WTC11 (cell line): ENCODE results near the gene STAT2. TPM values are rescaled to one million over a fixed set of nuclear protein-coding genes. Genes with fewer than 3 reads are reported as not detected.
A peak's percentile ranks its signal among the peaks of the same experiment; 100 is the strongest.
"Not testable (repeated sequence)": the region's sequence is repeated elsewhere in the genome, so short reads cannot be mapped to it uniquely, and the experiment has no call there.

Experiments used
- ATAC-seq: fragments of 200-7000 bp; cut with Tn5 transposase; 2 replicates; pipeline ENCODE4 v1.10.0; 2021; ENCODE audit warnings: mild to moderate bottlenecking, moderate library complexity
- CTCF ChIA-PET: fragments of 300-600 bp; sonication (Branson Sonifier 250); formaldehyde crosslinking; loops from one replicate; lab custom pipeline; 2021; ENCODE audit warnings: antibody characterized with exemption; lab: Charles Lee
- POLR2A ChIA-PET: fragments of 350-600 bp; sonication (Branson Sonifier 250); formaldehyde crosslinking; loops from one replicate; lab custom pipeline; 2021; ENCODE audit warnings: antibody characterized with exemption; lab: Charles Lee
- DNase-seq: peaks from one replicate; pipeline ENCODE4 v3.0.0; 2021; ENCODE audit warnings: low spot score
- H3K27ac Mint-ChIP-seq: 2 replicates; pipeline ENCODE4 v1.8.0; 2021; ENCODE audit warnings: mixed read lengths
- H3K27me3 Mint-ChIP-seq: 2 replicates; pipeline ENCODE4 v1.8.0; 2021; ENCODE audit warnings: low read depth, mild to moderate bottlenecking, moderate library complexity, mixed read lengths
- H3K36me3 Mint-ChIP-seq: 2 replicates; pipeline ENCODE4 v1.8.0; 2021; ENCODE audit warnings: mixed read lengths
- H3K4me1 Mint-ChIP-seq: 2 replicates; pipeline ENCODE4 v1.8.0; 2022; ENCODE audit warnings: mixed read lengths
- H3K4me3 Mint-ChIP-seq: 2 replicates; pipeline ENCODE4 v1.8.0; 2021; ENCODE audit warnings: mild to moderate bottlenecking, moderate library complexity, mixed read lengths
- H3K9me3 Mint-ChIP-seq: 2 replicates; pipeline ENCODE4 v1.8.0; 2021; ENCODE audit warnings: mixed read lengths
- EMX1 ChIP-seq: fragments of 250-450 bp; sonication (Bioruptor Pico); IDR thresholded peaks from 2 replicates; pipeline ENCODE4 v1.8.0; 2021; ENCODE audit warnings: mild to moderate bottlenecking
- FOXJ3 ChIP-seq: sonication (generic); formaldehyde crosslinking; IDR thresholded peaks from 2 replicates; pipeline ENCODE4 v1.9.0; 2021; ENCODE audit warnings: missing genetic modification reagents, mild to moderate bottlenecking, borderline replicate concordance
- FOXK1 ChIP-seq: sonication (generic); formaldehyde crosslinking; IDR thresholded peaks from 2 replicates; pipeline ENCODE4 v1.8.0; 2022; ENCODE audit warnings: mild to moderate bottlenecking, moderate library complexity, missing genetic modification reagents
- FOXP1 ChIP-seq: sonication (generic); formaldehyde crosslinking; IDR thresholded peaks from 2 replicates; pipeline ENCODE4 v1.8.0; 2022; ENCODE audit warnings: missing genetic modification reagents, mild to moderate bottlenecking, moderate library complexity, borderline replicate concordance
- FOXP4 ChIP-seq: sonication (generic); formaldehyde crosslinking; IDR thresholded peaks from 2 replicates; pipeline ENCODE4 v1.8.0; 2022; ENCODE audit warnings: mild to moderate bottlenecking, missing genetic modification reagents
- GTF2I ChIP-seq: fragments of 250-450 bp; sonication (Bioruptor Pico); conservative IDR thresholded peaks from 2 replicates; pipeline ENCODE4 v1.4.0; 2021; ENCODE audit warnings: mild to moderate bottlenecking
- HMGA2 ChIP-seq: fragments of 250-450 bp; sonication (Bioruptor Pico); IDR thresholded peaks from 2 replicates; pipeline ENCODE4 v1.4.0; 2021; ENCODE audit warnings: mild to moderate bottlenecking, moderate library complexity
- HMGXB4 ChIP-seq: sonication (generic); formaldehyde crosslinking; IDR thresholded peaks from 2 replicates; pipeline ENCODE4 v1.8.1; 2023; ENCODE audit warnings: mild to moderate bottlenecking, moderate library complexity, missing genetic modification reagents
- IRF1 ChIP-seq: sonication (generic); formaldehyde crosslinking; IDR thresholded peaks from 2 replicates; pipeline ENCODE4 v1.8.0; 2023; ENCODE audit warnings: missing genetic modification reagents
- MXD4 ChIP-seq: fragments of 250-450 bp; sonication (Bioruptor Pico); IDR thresholded peaks from 2 replicates; pipeline ENCODE4 v1.8.0; 2021; ENCODE audit warnings: mild to moderate bottlenecking, moderate library complexity, borderline replicate concordance
- NFE2L1 ChIP-seq: sonication (generic); formaldehyde crosslinking; IDR thresholded peaks from 2 replicates; pipeline ENCODE4 v1.8.1; 2023; ENCODE audit warnings: missing genetic modification reagents
- NR2C2 ChIP-seq: sonication (generic); formaldehyde crosslinking; IDR thresholded peaks from 2 replicates; pipeline ENCODE4 v1.8.0; 2022; ENCODE audit warnings: mild to moderate bottlenecking, missing genetic modification reagents
- NR3C1 ChIP-seq: sonication (generic); formaldehyde crosslinking; conservative IDR thresholded peaks from 2 replicates; pipeline ENCODE4 v1.8.1; 2023; ENCODE audit warnings: low read depth, mild to moderate bottlenecking, missing genetic modification reagents
- RELA ChIP-seq: sonication (generic); formaldehyde crosslinking; IDR thresholded peaks from 2 replicates; pipeline ENCODE4 v1.8.1; 2022; ENCODE audit warnings: missing genetic modification reagents, mild to moderate bottlenecking, borderline replicate concordance
- SMAD4 ChIP-seq: sonication (generic); formaldehyde crosslinking; IDR thresholded peaks from 2 replicates; pipeline ENCODE4 v1.8.0; 2022; ENCODE audit warnings: mild to moderate bottlenecking, missing genetic modification reagents
- TCF7 ChIP-seq: sonication (generic); formaldehyde crosslinking; IDR thresholded peaks from 2 replicates; pipeline ENCODE4 v1.8.0; 2022; ENCODE audit warnings: mild to moderate bottlenecking, low read depth, missing genetic modification reagents, moderate library complexity
- TEAD1 ChIP-seq: sonication (generic); formaldehyde crosslinking; IDR thresholded peaks from 2 replicates; pipeline ENCODE4 v1.8.0; 2022; ENCODE audit warnings: mild to moderate bottlenecking, missing genetic modification reagents
- ZBTB43 ChIP-seq: sonication (generic); formaldehyde crosslinking; IDR thresholded peaks from 2 replicates; pipeline ENCODE4 v1.8.1; 2023; ENCODE audit warnings: mild to moderate bottlenecking, missing genetic modification reagents
- ZMAT4 ChIP-seq: fragments of 250-450 bp; sonication (Bioruptor Pico); IDR thresholded peaks from 2 replicates; pipeline ENCODE4 v1.9.0; 2021; ENCODE audit warnings: mild to moderate bottlenecking
- ZNF138 ChIP-seq: sonication (generic); formaldehyde crosslinking; conservative IDR thresholded peaks from 2 replicates; pipeline ENCODE4 v1.8.1; 2022; ENCODE audit warnings: mild to moderate bottlenecking, moderate library complexity, missing genetic modification reagents
- ZNF219 ChIP-seq: sonication (generic); formaldehyde crosslinking; IDR thresholded peaks from 2 replicates; pipeline ENCODE4 v1.8.0; 2023; ENCODE audit warnings: missing genetic modification reagents, mild to moderate bottlenecking, borderline replicate concordance
- ZNF416 ChIP-seq: fragments of 250-450 bp; sonication (Bioruptor Pico); IDR thresholded peaks from 2 replicates; pipeline ENCODE4 v1.9.0; 2021; ENCODE audit warnings: mild to moderate bottlenecking, inconsistent platforms
- total RNA-seq: library from RNA; stranded (reverse); gene quantifications from 3 replicates; pipeline ENCODE4 v1.2.3, GENCODE V29; 2021

The STAT2 gene
- total RNA-seq, 1 experiment from 2014 or later = 54.5 TPM

GRCh38 chr12:56326126-56326525 is 33.8 kb downstream of the STAT2 start:
- ChIA-PET CTCF (no interaction called here), POLR2A (no interaction called here)
- H3K4me3 Mint-ChIP-seq = no peak overlapping the region
- TF ChIP-seq HMGA2 = no peak
- TF ChIP-seq FOXP1 = no peak
- no peak for TF ChIP-seq TCF7 (CRISPR knock-in tag)
- TF ChIP-seq ZMAT4 (CRISPR knock-in tag) = no peak
- no peak for TF ChIP-seq EMX1 (CRISPR knock-in tag)
- no peak for TF ChIP-seq RELA (CRISPR knock-in tag)
- no peaks in the 10 kb centered on the region for H3K9me3 Mint-ChIP-seq
- peaks cover 39% of the 10 kb centered on the region for H3K36me3 Mint-ChIP-seq
- no peaks in the 10 kb centered on the region for H3K4me1 Mint-ChIP-seq
- ATAC-seq = no peak
- DNase-seq = no peak
- no peak overlapping the region for H3K27ac Mint-ChIP-seq
- no peaks in the 10 kb centered on the region for H3K27me3 Mint-ChIP-seq

- ChIA-PET POLR2A (no interaction called here), CTCF (no interaction called here)
- Mint-ChIP-seq H3K4me3 (no peak overlapping the region), H3K9me3 (no peaks in the 10 kb centered on the region), H3K4me1 (no peaks in the 10 kb centered on the region), H3K27ac (no peak overlapping the region), H3K36me3 (peaks cover 46% of the 10 kb centered on the region), H3K27me3 (no peaks in the 10 kb centered on the region)
- ATAC-seq (no peak), DNase-seq (no peak)
- TF ChIP-seq FOXJ3 (CRISPR knock-in tag) (no peak), NR2C2 (CRISPR knock-in tag) (no peak)
- TF ChIP-seq, all 79 proteins: peak for 0
Measured at GRCh38 chr12:56324206-56324605, 35.7 kb downstream of the STAT2 start.

- H3K4me3 Mint-ChIP-seq, ATAC-seq, CTCF ChIA-PET, H3K4me1 Mint-ChIP-seq, DNase-seq, H3K27ac Mint-ChIP-seq, H3K9me3 Mint-ChIP-seq, H3K27me3 Mint-ChIP-seq: not testable (repeated sequence)
- POLR2A ChIA-PET = interaction anchor here (0.6 to 1.2 kb wide), 2 partner anchors 99 to 315 kb away, joined by 3 to 4 read pairs; no protein-coding TSS in a partner anchor
- H3K36me3 Mint-ChIP-seq = peaks cover 46% of the 10 kb centered on the region
Measured at GRCh38 chr12:56321610-56322009, 38.3 kb downstream of the STAT2 start.

- DNase-seq = no peak
- Mint-ChIP-seq H3K36me3 (peaks cover 41% of the 10 kb centered on the region), H3K4me3 (no peak overlapping the region), H3K4me1 (no peaks in the 10 kb centered on the region), H3K27ac (no peak overlapping the region), H3K27me3 (no peaks in the 10 kb centered on the region), H3K9me3 (no peaks in the 10 kb centered on the region)
- TF ChIP-seq SMAD4 = no peak
- ChIA-PET CTCF (no interaction called here), POLR2A (interaction anchor here (0.6 to 1.2 kb wide), 2 partner anchors 99 to 315 kb away, joined by 3 to 4 read pairs; no protein-coding TSS in a partner anchor)
- ATAC-seq = no peak
Measured at GRCh38 chr12:56321027-56321426, 38.9 kb downstream of the STAT2 start.

GRCh38 chr12:56317675-56318074 is 42.2 kb downstream of the STAT2 start:
- ATAC-seq = no peak
- ChIA-PET CTCF (interaction anchor here (0.6 to 4.5 kb wide), 6 partner anchors 12 to 145 kb away, joined by 3 to 59 read pairs (median 13); partner anchors contain the start of genes SMARCC2 and STAT2), POLR2A (interaction anchor here (2.2 kb wide), 1 partner anchor 21 kb away, joined by 13 read pairs; the partner anchor contains the start of gene IL23A)
- Mint-ChIP-seq H3K9me3 (no peaks in the 10 kb centered on the region), H3K4me1 (peaks cover 8% of the 10 kb centered on the region), H3K36me3 (peaks cover 21% of the 10 kb centered on the region), H3K4me3 (no peak overlapping the region), H3K27me3 (no peaks in the 10 kb centered on the region), H3K27ac (no peak overlapping the region)
- DNase-seq = peak; percentile 36
- TF ChIP-seq TEAD1 (CRISPR knock-in tag) (no peak), HMGXB4 (CRISPR knock-in tag) (no peak), FOXP4 (CRISPR knock-in tag) (no peak), NR3C1 (no peak), IRF1 (no peak), ZNF219 (CRISPR knock-in tag) (no peak), RELA (CRISPR knock-in tag) (no peak), ZNF416 (no peak), ZNF138 (CRISPR knock-in tag) (no peak), MXD4 (CRISPR knock-in tag) (no peak), ZBTB43 (CRISPR knock-in tag) (no peak), FOXK1 (no peak), GTF2I (no peak), NFE2L1 (CRISPR knock-in tag) (no peak)
